Activated CD4-positive, alpha-beta T cell treated with anti-CD3 and anti-CD28 coated beads, Interleukin-2, amount 10 ng/mL, durations not matched to agents 7 days and 5 days (primary cell): Measurements from ENCODE around the gene SUPT7L. TPM values are rescaled to one million over a fixed set of nuclear protein-coding genes. Genes with fewer than 3 reads are reported as not detected.
A peak's percentile ranks its signal among the peaks of the same experiment; 100 is the strongest.

ENCODE experiments used
- CTCF ChIA-PET: fragments of 350-600 bp; sonication (Branson Sonifier 250); formaldehyde crosslinking; loops from one replicate; lab custom pipeline; 2021; ENCODE audit warnings: antibody characterized with exemption; lab: Charles Lee
- POLR2A ChIA-PET: fragments of 350-600 bp; sonication (Branson Sonifier 250); formaldehyde crosslinking; loops from one replicate; lab custom pipeline; 2021; ENCODE audit warnings: antibody characterized with exemption; lab: Charles Lee
- DNase-seq: peaks from one replicate; pipeline ENCODE4 v3.0.0-alpha.2; 2020
- H3K27ac Mint-ChIP-seq: one replicate; pipeline ENCODE4 v1.8.0; 2021; ENCODE audit warnings: mild to moderate bottlenecking, moderate library complexity, mixed read lengths
- H3K27me3 Mint-ChIP-seq: one replicate; pipeline ENCODE4 v1.8.0; 2021; ENCODE audit warnings: mixed read lengths
- H3K36me3 Mint-ChIP-seq: one replicate; pipeline ENCODE4 v1.8.0; 2021; ENCODE audit warnings: low read depth, mixed read lengths
- H3K4me1 Mint-ChIP-seq: one replicate; pipeline ENCODE4 v1.8.0; 2021; ENCODE audit warnings: mixed read lengths
- H3K4me3 Mint-ChIP-seq: one replicate; pipeline ENCODE4 v1.8.0; 2021; ENCODE audit warnings: mild to moderate bottlenecking, moderate library complexity, mixed read lengths
- H3K9me3 Mint-ChIP-seq: one replicate; pipeline ENCODE4 v1.8.0; 2021; ENCODE audit warnings: mixed read lengths
- total RNA-seq, 2 experiments: library from RNA; stranded (reverse); gene quantifications; one replicate each; pipeline ENCODE4 v1.2.3, GENCODE V29; 2021

Gene SUPT7L, protein sequence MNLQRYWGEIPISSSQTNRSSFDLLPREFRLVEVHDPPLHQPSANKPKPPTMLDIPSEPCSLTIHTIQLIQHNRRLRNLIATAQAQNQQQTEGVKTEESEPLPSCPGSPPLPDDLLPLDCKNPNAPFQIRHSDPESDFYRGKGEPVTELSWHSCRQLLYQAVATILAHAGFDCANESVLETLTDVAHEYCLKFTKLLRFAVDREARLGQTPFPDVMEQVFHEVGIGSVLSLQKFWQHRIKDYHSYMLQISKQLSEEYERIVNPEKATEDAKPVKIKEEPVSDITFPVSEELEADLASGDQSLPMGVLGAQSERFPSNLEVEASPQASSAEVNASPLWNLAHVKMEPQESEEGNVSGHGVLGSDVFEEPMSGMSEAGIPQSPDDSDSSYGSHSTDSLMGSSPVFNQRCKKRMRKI
- total RNA-seq, result 10 to 100 TPM; 34.5 to 36.2 TPM

DNA sequence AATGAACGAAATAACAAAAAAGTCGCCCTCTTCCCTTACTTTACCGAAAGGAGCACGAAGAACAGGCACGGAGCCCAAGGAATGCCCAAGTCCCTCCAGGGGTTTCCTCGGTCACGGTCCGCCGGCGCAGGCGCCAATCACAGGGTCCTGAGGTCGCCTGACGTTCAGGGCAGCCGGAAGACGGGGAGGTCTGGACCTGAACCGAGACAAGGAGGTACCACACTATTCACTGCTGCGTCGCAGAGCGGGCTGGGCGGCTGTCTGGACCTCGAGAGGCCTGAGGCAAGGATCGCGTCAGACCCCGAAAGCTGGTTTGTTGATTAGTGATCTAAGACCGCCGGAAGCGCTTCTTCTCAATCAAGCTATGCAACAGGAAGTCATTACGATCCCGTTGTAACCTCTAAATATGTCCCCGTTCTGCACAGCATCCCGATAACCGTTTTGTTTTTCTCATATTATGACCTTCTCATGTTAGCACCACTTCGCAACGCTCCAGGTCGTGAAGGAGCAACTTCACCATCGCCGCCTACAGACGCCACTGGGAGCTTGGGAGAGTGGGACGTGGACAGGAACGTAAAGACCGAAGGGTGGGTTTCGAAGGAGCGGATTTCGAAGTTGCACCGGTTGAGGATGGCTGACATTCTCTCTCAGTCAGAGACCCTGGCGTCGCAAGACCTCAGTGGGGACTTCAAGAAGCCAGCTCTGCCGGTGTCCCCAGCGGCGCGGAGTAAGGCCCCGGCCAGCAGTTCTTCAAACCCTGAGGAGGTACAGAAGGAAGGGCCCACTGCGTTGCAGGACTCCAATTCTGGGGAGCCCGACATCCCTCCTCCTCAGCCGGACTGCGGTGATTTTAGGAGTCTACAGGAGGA, at the start of gene SUPT7L, which contains the start of gene SLC4A1AP:
Gene SUPT7L, minus strand, starts transcription at position 330 of the 869 bp plus-strand sequence. CDS start 1,422 bp downstream, outside the sequence.
Gene SLC4A1AP, plus strand, starts transcription at position 605 of the 869 bp plus-strand sequence. Its CDS starts 26 bp downstream, at position 631.
- ChIA-PET POLR2A (interaction anchor here (0.7 kb wide), 1 partner anchor 557 kb away, joined by 3 read pairs; no protein-coding TSS in a partner anchor), CTCF (interaction anchor here (1.2 to 7.1 kb wide), 2 partner anchors 20 to 292 kb away, joined by 3 to 56 read pairs; no protein-coding TSS in a partner anchor)
- Mint-ChIP-seq H3K36me3 (peaks cover 36% of the 10 kb centered on the region), H3K4me3 (peak within 1 kb of the TSS; percentile 100), H3K4me1 (peaks cover 47% of the 10 kb centered on the region), H3K27me3 (no peaks in the 10 kb centered on the region), H3K9me3 (no peaks in the 10 kb centered on the region), H3K27ac (peak within 1 kb of the TSS; percentile 100)
- DNase-seq, result peak; percentile 78

DNA sequence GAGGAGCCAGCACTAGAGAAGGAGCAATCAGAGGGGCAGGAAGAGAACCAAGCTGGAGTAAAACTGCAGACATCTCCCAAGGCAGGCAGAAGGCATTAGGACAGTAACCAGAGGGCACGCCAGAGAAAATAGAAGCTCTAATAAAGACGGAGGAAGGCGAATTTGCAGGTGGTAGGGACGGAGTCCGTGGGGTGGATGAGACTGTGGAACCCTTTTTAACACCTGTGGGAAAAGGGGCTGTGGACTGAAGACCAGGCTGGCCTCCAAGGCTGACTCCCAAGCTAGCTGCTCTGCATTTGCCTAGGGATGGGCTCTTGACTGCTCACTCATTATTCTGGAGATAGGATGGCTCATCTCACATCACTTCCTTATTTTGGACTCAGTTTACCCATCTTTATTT, 49.8 kb upstream of the SUPT7L start:
- POLR2A ChIA-PET, result interaction anchor here (0.6 kb wide), 1 partner anchor 410 kb away, joined by 4 read pairs; no protein-coding TSS in a partner anchor
- CTCF ChIA-PET, result interaction anchor here (0.6 to 2.1 kb wide), 3 partner anchors 9 to 337 kb away, joined by 3 to 8 read pairs (median 7); no protein-coding TSS in a partner anchor
- no peak for DNase-seq
- Mint-ChIP-seq H3K27me3 (peaks cover 17% of the 10 kb centered on the region), H3K4me3 (no peak overlapping the region), H3K4me1 (peaks cover 15% of the 10 kb centered on the region), H3K9me3 (no peaks in the 10 kb centered on the region), H3K36me3 (no peaks in the 10 kb centered on the region), H3K27ac (no peak overlapping the region)

DNA sequence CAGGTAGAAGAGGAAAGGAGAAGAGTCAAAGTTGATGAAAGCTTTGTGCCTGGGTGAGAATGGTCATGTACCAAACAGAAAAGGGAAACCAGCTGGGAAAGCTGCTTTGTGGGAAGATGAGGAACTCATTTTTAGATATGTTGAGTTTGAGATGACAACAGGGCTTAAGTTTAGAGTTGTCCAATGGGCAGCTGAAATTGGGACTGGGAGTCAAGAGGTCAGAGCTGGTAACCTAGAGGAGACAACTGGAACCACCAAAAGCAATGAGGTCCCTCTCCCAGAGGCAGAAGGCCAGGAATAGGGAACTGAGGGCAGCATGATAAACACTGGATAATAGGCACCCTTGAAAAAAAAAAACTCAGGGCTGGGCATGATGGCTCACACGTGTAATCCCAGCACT, 49.1 kb upstream of the SUPT7L start:
- H3K9me3 Mint-ChIP-seq, result no peaks in the 10 kb centered on the region
- ChIA-PET CTCF (interaction anchor here (0.5 to 2.1 kb wide), 5 partner anchors 9 to 1118 kb away, joined by 3 to 8 read pairs (median 3); no protein-coding TSS in a partner anchor), POLR2A (no interaction called here)
- H3K27ac Mint-ChIP-seq, result no peak overlapping the region
- no peak for DNase-seq
- H3K4me1 Mint-ChIP-seq, result peaks cover 15% of the 10 kb centered on the region
- no peaks in the 10 kb centered on the region for H3K36me3 Mint-ChIP-seq
- peaks cover 11% of the 10 kb centered on the region for H3K27me3 Mint-ChIP-seq
- no peak overlapping the region for H3K4me3 Mint-ChIP-seq

DNA sequence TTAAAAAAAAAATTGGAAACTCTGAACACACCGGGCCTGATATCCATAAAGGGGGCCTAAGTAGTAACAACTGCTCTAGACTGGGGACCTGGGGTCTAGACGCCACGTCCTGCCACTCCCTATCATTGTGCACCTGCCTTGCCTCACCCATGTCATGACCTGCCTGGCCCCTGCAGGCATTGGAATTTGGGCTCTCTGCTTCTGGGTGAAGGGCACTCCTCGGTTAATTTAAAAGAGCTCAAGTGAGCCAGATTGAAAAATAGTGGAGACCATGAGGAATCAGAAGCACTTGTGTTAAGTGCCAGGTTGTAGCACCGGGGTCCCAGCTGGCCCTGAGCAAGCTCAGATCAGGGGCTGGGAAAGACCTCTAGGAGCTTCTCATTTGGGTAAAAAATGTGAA, 48.4 kb upstream of the SUPT7L start:
- peaks cover 6% of the 10 kb centered on the region for H3K27me3 Mint-ChIP-seq
- no peak overlapping the region for H3K4me3 Mint-ChIP-seq
- DNase-seq, result no peak
- peaks cover 10% of the 10 kb centered on the region for H3K4me1 Mint-ChIP-seq
- no peaks in the 10 kb centered on the region for H3K36me3 Mint-ChIP-seq
- no peaks in the 10 kb centered on the region for H3K9me3 Mint-ChIP-seq
- CTCF ChIA-PET, result interaction anchor here (0.5 to 2.1 kb wide), 7 partner anchors 8 to 1118 kb away, joined by 3 to 8 read pairs (median 3); no protein-coding TSS in a partner anchor
- H3K27ac Mint-ChIP-seq, result no peak overlapping the region
- POLR2A ChIA-PET, result no interaction called here

DNA sequence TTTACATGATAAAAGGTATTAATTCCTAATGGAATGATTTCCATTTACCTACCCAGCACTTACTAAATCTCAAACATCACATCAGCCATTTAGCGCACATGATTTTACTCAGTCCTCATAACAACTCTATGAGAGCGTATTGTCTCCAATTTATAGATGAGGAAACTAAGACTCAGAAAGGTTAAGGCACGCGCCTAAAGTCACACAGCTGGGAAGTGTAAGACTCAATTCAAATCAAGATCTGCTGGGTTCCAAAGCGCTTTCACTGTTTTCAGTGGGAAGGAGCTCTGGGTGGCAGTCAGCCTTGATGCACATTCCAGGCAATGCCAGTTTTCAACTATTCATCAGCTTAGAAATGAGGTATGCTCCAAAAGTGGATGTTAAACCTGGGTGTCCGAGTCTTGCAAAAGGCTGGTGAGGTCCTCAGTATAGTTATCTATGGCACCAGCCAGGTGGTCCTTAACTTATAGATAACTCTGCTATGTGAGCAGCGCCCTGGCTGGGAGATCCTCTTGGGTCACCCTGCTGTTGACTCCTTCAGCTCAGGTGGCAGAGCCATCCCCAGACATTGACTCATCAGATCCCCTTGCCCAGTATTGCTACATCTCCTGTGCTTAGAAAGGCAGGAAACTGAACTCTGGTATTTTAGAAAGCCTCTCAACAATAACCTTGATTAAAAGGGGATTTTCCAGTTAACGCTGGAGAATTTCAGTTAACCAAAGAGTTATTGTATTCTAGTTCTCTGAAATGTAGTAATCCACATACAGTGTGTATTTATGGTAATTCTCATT, 47.4 kb upstream of the SUPT7L start:
- ChIA-PET CTCF (interaction anchor here (0.6 to 1.2 kb wide), 3 partner anchors 12 to 148 kb away, joined by 3 read pairs; no protein-coding TSS in a partner anchor), POLR2A (no interaction called here)
- Mint-ChIP-seq H3K27ac (no peak overlapping the region), H3K36me3 (no peaks in the 10 kb centered on the region), H3K27me3 (peaks cover 1% of the 10 kb centered on the region), H3K9me3 (no peaks in the 10 kb centered on the region), H3K4me3 (no peak overlapping the region), H3K4me1 (peaks cover 7% of the 10 kb centered on the region)
- no peak for DNase-seq

DNA sequence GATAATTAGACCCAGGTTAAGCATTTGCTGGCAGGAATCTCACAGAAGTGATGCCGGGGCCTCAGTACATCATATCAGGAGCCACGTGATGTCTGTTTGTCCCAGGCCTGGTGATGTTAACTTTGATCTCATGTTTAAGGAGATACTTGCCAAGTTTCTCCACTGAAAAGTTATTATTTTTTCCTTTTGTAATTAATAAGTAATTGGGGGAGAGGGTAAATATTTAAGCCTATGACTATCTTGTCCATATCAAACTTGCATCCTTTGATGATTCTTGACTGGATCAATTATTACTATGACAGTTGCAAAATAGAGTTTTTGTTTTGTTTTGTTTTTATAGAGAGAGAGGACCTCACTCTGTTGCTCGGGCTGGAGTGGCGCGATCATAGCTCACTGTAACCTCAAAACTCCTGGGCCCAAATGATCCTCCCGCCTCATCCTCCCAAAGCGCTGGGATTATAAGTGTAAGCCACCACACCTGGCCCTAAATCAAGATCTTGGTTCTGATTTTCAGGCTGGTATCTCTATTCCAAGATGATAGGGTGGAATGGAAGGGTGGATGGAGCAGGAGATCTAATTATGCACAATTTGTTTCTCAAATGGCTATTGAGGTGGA, 46.7 kb upstream of the SUPT7L start:
- CTCF ChIA-PET, result no interaction called here
- H3K27ac Mint-ChIP-seq, result no peak overlapping the region
- H3K27me3 Mint-ChIP-seq, result peaks cover 1% of the 10 kb centered on the region
- no peak for DNase-seq
- POLR2A ChIA-PET, result no interaction called here
- H3K36me3 Mint-ChIP-seq, result no peaks in the 10 kb centered on the region
- H3K9me3 Mint-ChIP-seq, result no peaks in the 10 kb centered on the region
- no peak overlapping the region for H3K4me3 Mint-ChIP-seq
- H3K4me1 Mint-ChIP-seq, result peaks cover 7% of the 10 kb centered on the region

DNA sequence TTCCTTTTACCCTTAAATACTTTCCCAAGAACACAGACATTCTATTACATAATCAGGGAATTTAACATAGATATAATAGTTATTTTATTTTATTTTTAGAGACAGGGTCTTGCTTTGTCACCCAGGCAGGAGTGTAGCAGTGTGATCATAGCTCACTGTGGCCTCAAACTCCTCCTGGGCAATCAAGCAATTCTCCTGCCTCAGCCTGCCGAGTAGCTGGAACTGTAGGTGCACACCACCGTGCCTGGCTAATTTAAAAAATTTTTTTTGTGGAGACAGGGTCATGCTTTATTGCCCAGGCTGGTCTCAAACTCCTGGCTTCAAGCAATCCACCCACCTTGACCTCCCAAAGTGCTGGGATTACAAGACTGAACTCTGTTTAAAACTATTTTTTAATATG, 45.9 kb upstream of the SUPT7L start:
- ChIA-PET CTCF (no interaction called here), POLR2A (no interaction called here)
- H3K36me3 Mint-ChIP-seq, result no peaks in the 10 kb centered on the region
- no peak for DNase-seq
- H3K4me3 Mint-ChIP-seq, result no peak overlapping the region
- H3K4me1 Mint-ChIP-seq, result peaks cover 4% of the 10 kb centered on the region
- H3K9me3 Mint-ChIP-seq, result no peaks in the 10 kb centered on the region
- no peak overlapping the region for H3K27ac Mint-ChIP-seq
- peaks cover 1% of the 10 kb centered on the region for H3K27me3 Mint-ChIP-seq

DNA sequence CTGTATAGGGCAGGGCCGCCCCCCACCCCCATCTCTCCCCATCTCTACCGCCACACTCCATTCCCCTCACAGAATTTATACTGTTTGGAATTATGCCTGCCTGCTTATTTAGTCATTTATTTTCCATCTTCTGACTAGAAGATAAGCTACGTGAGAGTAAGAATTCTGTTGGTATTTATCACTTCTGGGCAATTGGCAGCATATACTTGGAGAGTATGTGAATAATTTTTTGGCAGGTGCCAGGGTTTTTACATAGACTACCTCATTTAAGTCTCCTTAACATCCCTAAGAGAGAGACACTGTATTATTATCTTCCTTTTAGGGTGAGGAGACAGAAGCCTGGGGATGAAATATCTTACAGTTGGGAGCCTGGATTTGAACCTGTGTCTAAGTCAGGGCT, 45.3 kb upstream of the SUPT7L start:
- Mint-ChIP-seq H3K36me3 (no peaks in the 10 kb centered on the region), H3K9me3 (no peaks in the 10 kb centered on the region), H3K4me3 (no peak overlapping the region), H3K4me1 (peaks cover 7% of the 10 kb centered on the region), H3K27me3 (peaks cover 1% of the 10 kb centered on the region), H3K27ac (no peak overlapping the region)
- ChIA-PET POLR2A (no interaction called here), CTCF (no interaction called here)
- no peak for DNase-seq

DNA sequence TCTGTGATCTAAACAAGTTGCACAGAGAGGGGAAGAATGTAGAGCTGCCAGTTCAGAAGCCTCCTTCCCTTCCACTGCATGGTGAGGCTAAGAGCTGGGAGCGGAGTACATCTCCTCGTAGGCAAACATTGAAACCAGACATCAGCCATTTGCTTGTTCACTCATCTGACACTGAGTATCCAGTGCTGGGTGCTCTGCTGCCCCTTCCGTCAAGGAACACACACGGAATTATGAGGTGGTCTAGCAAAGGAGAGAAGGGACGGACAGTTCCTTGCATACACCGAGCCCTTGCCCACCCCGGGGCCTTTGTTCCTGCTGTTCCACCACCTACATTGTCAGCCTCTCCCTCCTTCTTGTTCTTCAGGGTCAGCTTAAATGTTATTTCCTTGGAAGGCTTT, 44.8 kb upstream of the SUPT7L start:
- no peaks in the 10 kb centered on the region for H3K36me3 Mint-ChIP-seq
- ChIA-PET CTCF (interaction anchor here (2.0 kb wide), 1 partner anchor 25 kb away, joined by 6 read pairs; no protein-coding TSS in a partner anchor), POLR2A (no interaction called here)
- no peaks in the 10 kb centered on the region for H3K9me3 Mint-ChIP-seq
- H3K4me3 Mint-ChIP-seq, result no peak overlapping the region
- H3K27me3 Mint-ChIP-seq, result peaks cover 1% of the 10 kb centered on the region
- H3K27ac Mint-ChIP-seq, result no peak overlapping the region
- H3K4me1 Mint-ChIP-seq, result peaks cover 11% of the 10 kb centered on the region
- DNase-seq, result no peak

DNA sequence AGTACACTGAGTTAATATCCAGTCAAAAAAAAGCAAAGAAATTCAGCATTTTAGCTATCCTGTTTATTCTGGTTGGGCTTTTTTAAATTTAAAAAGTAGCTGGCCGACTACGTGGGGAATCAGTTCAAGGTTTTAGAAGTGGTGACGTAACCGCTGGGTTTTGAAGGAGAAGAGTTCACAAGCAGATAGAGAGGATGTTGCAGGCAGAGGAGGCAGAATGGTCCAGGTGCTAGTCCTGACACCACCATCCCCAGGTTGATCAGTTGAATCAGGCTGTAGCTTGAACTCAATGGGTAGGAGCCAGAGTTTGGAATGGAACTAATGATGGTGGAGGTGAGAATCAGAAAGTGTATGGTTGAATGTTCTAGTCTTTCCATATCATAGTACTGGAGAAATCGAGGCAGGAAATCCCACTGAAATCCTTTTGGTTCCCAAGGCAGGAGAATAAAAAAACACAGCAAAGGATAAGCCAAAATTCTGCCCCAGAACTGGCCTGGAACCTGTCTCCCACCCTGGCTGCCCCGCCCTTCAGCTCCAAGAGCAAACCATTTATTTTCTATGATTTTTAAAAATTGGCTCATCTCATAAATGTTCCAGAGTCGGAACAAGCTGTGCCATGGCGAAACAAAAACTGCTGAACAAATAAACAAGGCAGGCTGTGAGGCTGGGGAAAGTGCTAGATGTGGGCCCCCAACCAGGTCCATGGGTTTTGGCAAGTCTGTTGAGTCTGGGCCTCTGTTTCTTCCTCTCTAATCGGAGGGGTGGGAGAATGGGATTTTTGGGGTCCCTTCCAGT, 44.2 kb upstream of the SUPT7L start:
- H3K36me3 Mint-ChIP-seq, result no peaks in the 10 kb centered on the region

More for the DNA sequence above, 44.2 kb upstream of the SUPT7L start:
- ChIA-PET CTCF (interaction anchor here (0.7 to 2.0 kb wide), 3 partner anchors 10 to 276 kb away, joined by 3 to 7 read pairs (median 6); no protein-coding TSS in a partner anchor), POLR2A (no interaction called here)
- H3K27me3 Mint-ChIP-seq, result peaks cover 1% of the 10 kb centered on the region
- DNase-seq, result no peak
- H3K4me3 Mint-ChIP-seq, result no peak overlapping the region
- H3K27ac Mint-ChIP-seq, result no peak overlapping the region
- no peaks in the 10 kb centered on the region for H3K9me3 Mint-ChIP-seq
- H3K4me1 Mint-ChIP-seq, result peaks cover 11% of the 10 kb centered on the region
